ENCODE measurements around the gene FPR3. TPM values are rescaled to one million over a fixed set of nuclear protein-coding genes. Genes with fewer than 3 reads are reported as not detected.

FPR3 gene
- total RNA-seq, 1 donor from 2014 or later = not detected

GRCh38 chr19:51754770-51755169 is 40.2 kb upstream of the FPR3 start:
- no peak for DNase-seq (ENCODE audit: low read depth)
- no peak overlapping the region for H3K4me3 ChIP-seq (ENCODE audit: low read depth, low read length)
- TF ChIP-seq CTCF (conservative IDR thresholded peaks at IDR 0.05; ENCODE audit: low read depth, low read length) = no peak

- H3K4me3 ChIP-seq (ENCODE audit: low read depth, low read length) = no peak overlapping the region
- DNase-seq (ENCODE audit: low read depth) = no peak
- no peak for TF ChIP-seq CTCF (conservative IDR thresholded peaks at IDR 0.05; ENCODE audit: low read depth, low read length)
These were observed 39.4 kb upstream of the FPR3 start for GRCh38 chr19:51755571-51755970.

- no peak for DNase-seq (ENCODE audit: low read depth)
- H3K4me3 ChIP-seq (ENCODE audit: low read depth, low read length) = no peak within 1 kb of the TSS
- TF ChIP-seq CTCF (conservative IDR thresholded peaks at IDR 0.05; ENCODE audit: low read depth, low read length) = no peak
These were observed 34.1 kb upstream of the FPR3 start, which contains the start of gene FPR2 for GRCh38 chr19:51760697-51761356. Gene FPR2, plus strand, starts transcription at chr19:51761180. Its CDS starts 7,479 bp downstream, at chr19:51768659.

- no peak for TF ChIP-seq CTCF (conservative IDR thresholded peaks at IDR 0.05; ENCODE audit: low read depth, low read length)
- no peak for DNase-seq (ENCODE audit: low read depth)
- H3K4me3 ChIP-seq (ENCODE audit: low read depth, low read length) = no peak overlapping the region
These were observed 33.3 kb upstream of the FPR3 start for GRCh38 chr19:51761696-51762095.

GRCh38 chr19:51765086-51765485 is 29.9 kb upstream of the FPR3 start:
- no peak overlapping the region for H3K4me3 ChIP-seq (ENCODE audit: low read depth, low read length)
- DNase-seq (ENCODE audit: low read depth) = no peak
- no peak for TF ChIP-seq CTCF (conservative IDR thresholded peaks at IDR 0.05; ENCODE audit: low read depth, low read length)

GRCh38 chr19:51766461-51766860 is 28.5 kb upstream of the FPR3 start:
- DNase-seq (ENCODE audit: low read depth) = no peak
- H3K4me3 ChIP-seq (ENCODE audit: low read depth, low read length) = no peak overlapping the region
- TF ChIP-seq CTCF (conservative IDR thresholded peaks at IDR 0.05; ENCODE audit: low read depth, low read length) = no peak
